IMR-90 (cell line): ENCODE data around the gene ZNF335. TPM values are rescaled to one million over a fixed set of nuclear protein-coding genes. Genes with fewer than 3 reads are reported as not detected.
A peak's percentile ranks its signal among the peaks of the same experiment; 100 is the strongest.

Source experiments
- ATAC-seq: fragments of 200-7000 bp; cut with Tn5 transposase; 2 replicates; pipeline ENCODE4 v1.9.1; 2020; ENCODE audit warnings: low read depth, mild to moderate bottlenecking, moderate library complexity
- BruUV-seq: library from RNA; stranded (reverse); fragments of 400-500 nt; replicated peaks from 2 replicates; lab custom pipeline; 2021; lab: Mats Ljungman, UMichigan
- CTCF ChIA-PET: fragments of 300-600 bp; formaldehyde crosslinking; extraction: SDS; loops from one replicate; lab custom pipeline; 2021; ENCODE audit warnings: antibody characterized with exemption; lab: Yijun Ruan, JAX
- POLR2A ChIA-PET: fragments of 300-600 bp; sonication (Branson Sonifier 250); formaldehyde crosslinking; loops from one replicate; lab custom pipeline; 2022; ENCODE audit warnings: antibody characterized with exemption; ENCODE audit not compliant: unreplicated experiment; lab: Charles Lee
- DNase-seq: peaks from one replicate; pipeline ENCODE4 v3.0.0; 2013
- H2AFZ ChIP-seq: replicated peaks from 2 replicates; pipeline ENCODE3; 2013; ENCODE audit warnings: low read length, mild to moderate bottlenecking; ENCODE audit not compliant: poor library complexity
- H2AK5ac ChIP-seq: 2 replicates; pipeline ENCODE4 v1.6.1; 2013; ENCODE audit warnings: low read depth, low read length, inconsistent platforms
- H2AK9ac ChIP-seq: replicated peaks from 2 replicates; pipeline ENCODE3; 2013; ENCODE audit warnings: mild to moderate bottlenecking, low read depth, low read length, moderate library complexity; ENCODE audit not compliant: poor library complexity
- H2BK120ac ChIP-seq: 2 replicates; pipeline ENCODE4 v1.6.1; 2013; ENCODE audit warnings: low read depth, low read length, inconsistent platforms
- H2BK15ac ChIP-seq: 3 replicates; pipeline ENCODE4 v1.6.1; 2013; ENCODE audit warnings: low read depth, low read length, inconsistent platforms
- H2BK20ac ChIP-seq: 2 replicates; pipeline ENCODE4 v1.6.1; 2013; ENCODE audit warnings: low read depth, mild to moderate bottlenecking, inconsistent platforms, low read length, moderate library complexity
- H2BK5ac ChIP-seq: 2 replicates; pipeline ENCODE4 v1.6.1; 2013; ENCODE audit warnings: mild to moderate bottlenecking, low read depth, low read length, inconsistent platforms; ENCODE audit not compliant: poor library complexity, severe bottlenecking
- H3K14ac ChIP-seq: replicated peaks from 2 replicates; pipeline ENCODE4 v1.6.1; 2013; ENCODE audit warnings: low read depth, low read length, inconsistent platforms
- H3K18ac ChIP-seq: 2 replicates; pipeline ENCODE4 v1.6.1; 2013; ENCODE audit warnings: low read depth, low read length, control low read depth
- H3K23ac ChIP-seq: 2 replicates; pipeline ENCODE4 v1.6.1; 2013; ENCODE audit warnings: low read depth, low read length, inconsistent platforms
- H3K27ac ChIP-seq: 2 replicates; pipeline ENCODE4 v1.5.1; 2013; ENCODE audit warnings: mild to moderate bottlenecking, control low read depth, low read length; ENCODE audit not compliant: insufficient read depth
- H3K27me3 ChIP-seq: 2 replicates; pipeline ENCODE4 v1.6.1; 2013; ENCODE audit warnings: low read length; ENCODE audit not compliant: control insufficient read depth, insufficient read depth
- H3K36me3 ChIP-seq: 2 replicates; pipeline ENCODE4 v1.6.1; 2013; ENCODE audit warnings: low read length, mixed read lengths; ENCODE audit not compliant: control insufficient read depth, insufficient read depth
- H3K4ac ChIP-seq: 2 replicates; pipeline ENCODE4 v1.6.1; 2013; ENCODE audit warnings: low read depth, low read length, inconsistent platforms
- H3K4me1 ChIP-seq: 2 replicates; pipeline ENCODE4 v1.6.1; 2013; ENCODE audit warnings: low read length, mixed read lengths; ENCODE audit not compliant: control insufficient read depth, insufficient read depth
- H3K4me2 ChIP-seq: 2 replicates; pipeline ENCODE4 v1.6.1; 2013; ENCODE audit warnings: low read depth, mild to moderate bottlenecking, control low read depth, low read length, moderate library complexity
- H3K4me3 ChIP-seq: 2 replicates; pipeline ENCODE4 v1.5.1; 2013; ENCODE audit warnings: low read depth, mild to moderate bottlenecking, control low read depth, low read length, moderate library complexity; ENCODE audit not compliant: insufficient read depth
- H3K56ac ChIP-seq: 2 replicates; pipeline ENCODE4 v1.6.1; 2013; ENCODE audit warnings: low read length, inconsistent platforms; ENCODE audit not compliant: insufficient read depth; ENCODE audit errors: extremely low read depth
- H3K79me1 ChIP-seq, 2 experiments: 2 replicates each; pipeline ENCODE4 v1.6.1; 2013; ENCODE audit warnings: low read length in 2 of 2, inconsistent platforms in 1 of 2, low read depth in 1 of 2
- H3K9ac ChIP-seq: 2 replicates; pipeline ENCODE4 v1.6.1; 2013; ENCODE audit warnings: low read depth, low read length, control low read depth
- H3K9me1 ChIP-seq: 2 replicates; pipeline ENCODE4 v1.6.1; 2013; ENCODE audit warnings: low read length, inconsistent platforms; ENCODE audit not compliant: insufficient read depth
- H3K9me3 ChIP-seq: 2 replicates; pipeline ENCODE4 v1.6.1; 2013; ENCODE audit warnings: low read length; ENCODE audit not compliant: control insufficient read depth, insufficient read depth
- H4K20me1 ChIP-seq: 2 replicates; pipeline ENCODE4 v1.6.1; 2013; ENCODE audit warnings: low read length, inconsistent platforms; ENCODE audit not compliant: insufficient read depth
- H4K5ac ChIP-seq: 2 replicates; pipeline ENCODE4 v1.6.1; 2013; ENCODE audit warnings: mild to moderate bottlenecking, low read depth, low read length, control low read depth
- H4K8ac ChIP-seq, 2 experiments: 2 replicates each; pipeline ENCODE4 v1.6.1; 2013; ENCODE audit warnings: low read depth in 2 of 2, low read length in 2 of 2, control low read depth in 1 of 2, inconsistent platforms in 1 of 2
- H4K91ac ChIP-seq: 2 replicates; pipeline ENCODE4 v1.6.1; 2013; ENCODE audit warnings: low read depth, low read length, inconsistent platforms; ENCODE audit not compliant: insufficient read depth
- CHD1 ChIP-seq: IDR thresholded peaks from 2 replicates; pipeline ENCODE4 v1.6.1; 2012; ENCODE audit warnings: low read depth, low read length, improper control_type of control experiment
- CTCF ChIP-seq: conservative IDR thresholded peaks from 2 replicates; pipeline ENCODE4 v1.5.1; 2012; ENCODE audit warnings: mild to moderate bottlenecking, low read depth, low read length, improper control_type of control experiment
- ELK1 ChIP-seq: fragments of 150-350 bp; IDR thresholded peaks from 2 replicates; pipeline ENCODE4 v1.6.1; 2016; ENCODE audit warnings: low read depth, mild to moderate bottlenecking, low read length, moderate library complexity, borderline replicate concordance
- MAFK ChIP-seq: IDR thresholded peaks from 2 replicates; pipeline ENCODE4 v1.6.1; 2012; ENCODE audit warnings: low read depth, low read length, improper control_type of control experiment
- MXI1 ChIP-seq: IDR thresholded peaks from 2 replicates; pipeline ENCODE4 v1.6.1; 2012; ENCODE audit warnings: low read depth, mild to moderate bottlenecking, low read length, moderate library complexity, borderline replicate concordance
- POLR2A ChIP-seq: IDR thresholded peaks from 2 replicates; pipeline ENCODE4 v1.6.1; 2012; ENCODE audit warnings: mild to moderate bottlenecking, low read depth, low read length
- WGBS, 2 experiments: methylation state at CpG; one replicate each; pipeline versions ENCODE4 v1.1.5 to v1.1.7; 2013; ENCODE audit warnings: missing lambda C conversion rate in 2 of 2; ENCODE audit not compliant: insufficient read length in 1 of 2; ENCODE audit errors: extremely low coverage in 2 of 2; 5-methylcytosine and 5-hydroxymethylcytosine counted together
- dilution Hi-C: fragments of 300-500 bp; cut with HindIII; formaldehyde crosslinking; loops from one replicate; pipeline ENCODE4 v1.14.3; 2018; ENCODE audit warnings: low sequenced_read_pairs; ENCODE audit not compliant: unreplicated experiment
- in situ Hi-C: fragments of 300-500 bp; cut with MboI; formaldehyde crosslinking; loops from 3 replicates; pipeline ENCODE4 v1.14.3; 2019; ENCODE audit warnings: low sequenced_read_pairs, inconsistent platforms, mixed read lengths
- intact Hi-C: fragments of 100-400 bp; cut with micrococcal nuclease; formaldehyde crosslinking; loops from 2 replicates; pipeline ENCODE4 v1.10.0; 2022
- polyA plus RNA-seq, 3 experiments: library from polyadenylated mRNA; depleted of rRNA; stranded (reverse); fragments of >200 nt; gene quantifications; 2 replicates each; pipeline ENCODE4 v1.2.3, GENCODE V29; 2012; ENCODE audit warnings: low replicate concordance in 1 of 3
- total RNA-seq: library from RNA; depleted of rRNA; stranded (reverse); fragments of >200 nt; gene quantifications from 2 replicates; pipeline ENCODE4 v1.2.3, GENCODE V29; 2012

ZNF335 gene
- total and polyA plus RNA-seq, 2 of the 4 experiments (the other 2 are of a cell fraction), result 11.8 to 17.8 TPM

GRCh38 chr20:45974896-45975565 lies 3.0 kb upstream of the ZNF335 start (continued):
- no peak for TF ChIP-seq ELK1

GRCh38 chr20:45972500-45973183 lies 639 bp upstream of the ZNF335 start:
- H4K5ac ChIP-seq, result peak overlapping the region; percentile 84
- H2AFZ ChIP-seq, result peak overlapping the region; percentile 100
- TF ChIP-seq MXI1 (peak; percentile 62; the same call in 1 of the 2 replicates), CTCF (0 out of 2 replicates have a peak, but pooled peaks have one; percentile 1), POLR2A (no peak), MAFK (peak; percentile 31; the same call in 1 of the 2 replicates), CHD1 (no peak)
- peaks cover 13% of the 10 kb centered on the region for H3K4me1 ChIP-seq
- H2BK15ac ChIP-seq, result peak overlapping the region; percentile 62; the same call in 1 of the 3 replicates
- H2BK20ac ChIP-seq, result peak overlapping the region; percentile 62; the same call in 1 of the 2 replicates
- peak overlapping the region; percentile 83 for H2BK120ac ChIP-seq
- H3K4me3 ChIP-seq, result peak overlapping the region; percentile 67
- no peak for DNase-seq
- H2BK5ac ChIP-seq, result peak overlapping the region; percentile 87
- peak overlapping the region; percentile 82 for H3K4me2 ChIP-seq
- CTCF ChIA-PET, result no interaction called here
- in situ Hi-C loops (no loop called here), dilution Hi-C loops (no loop called here), intact Hi-C loops (loop anchor here (5.0 kb wide), 3 partner anchors 80 to 430 kb away; partner anchors contain the start of genes CTSA, NCOA5 and NEURL2)
- ATAC-seq, result no peak
- no TSS peak for BruUV-seq
- peak overlapping the region; percentile 66 for H3K9ac ChIP-seq
- H3K14ac ChIP-seq, result peak overlapping the region; percentile 94
- H3K4ac ChIP-seq, result peak overlapping the region; percentile 95
- H4K8ac ChIP-seq, result peak overlapping the region; percentile 91 to 98
- peaks cover 14 to 40% of the 10 kb centered on the region in 2 experiments; a peak in 3 of 4 replicates for H3K79me1 ChIP-seq
- H4K20me1 ChIP-seq, result peaks cover 24% of the 10 kb centered on the region
- peak overlapping the region; percentile 99 for H2AK9ac ChIP-seq
- 0% methylated on average over 2 of the region's 29 CpGs; no CpG with 5 or more reads in 1 of the 2 experiments for WGBS, 2 experiments
- peak overlapping the region; percentile 90 for H3K23ac ChIP-seq
- H4K91ac ChIP-seq, result peak overlapping the region; percentile 80
- H3K9me3 ChIP-seq, result no peaks in the 10 kb centered on the region
- H3K56ac ChIP-seq, result peak overlapping the region; percentile 78
- H3K27ac ChIP-seq, result peak overlapping the region; percentile 72
- H2AK5ac ChIP-seq, result 0 out of 2 replicates have a peak overlapping the region, but pooled peaks have one; percentile 57
- POLR2A ChIA-PET, result no interaction called here
- peaks cover 16% of the 10 kb centered on the region for H3K36me3 ChIP-seq
- peaks cover 13% of the 10 kb centered on the region; the same call in 1 of the 2 replicates for H3K9me1 ChIP-seq
- H3K27me3 ChIP-seq, result no peaks in the 10 kb centered on the region
- peak overlapping the region; percentile 79 for H3K18ac ChIP-seq
